ENCODE data around the gene PTPRK.

Gene PTPRK

DNA sequence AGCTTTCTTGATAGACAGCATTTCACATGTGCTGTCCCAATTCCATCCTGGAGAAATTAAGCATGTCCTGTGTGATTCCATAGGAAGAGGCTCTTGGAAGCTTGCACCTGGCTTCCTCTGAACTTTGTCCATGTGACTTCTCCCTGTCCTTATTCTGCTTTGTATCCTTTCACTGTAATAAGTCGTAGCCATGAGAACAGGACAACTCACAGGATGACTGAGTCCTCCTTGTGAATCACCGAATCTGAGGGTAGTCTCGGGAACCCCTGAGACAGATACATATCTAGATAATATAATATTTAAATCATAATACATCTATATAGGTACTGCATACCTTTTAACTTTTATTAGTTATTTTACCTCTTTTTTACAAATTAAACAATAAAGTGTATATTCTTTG is 462.9 kb downstream of the PTPRK start:
- no peak for TF ChIP-seq CTCF (IDR thresholded peaks at IDR 0.05; ENCODE audit: control insufficient read depth, insufficient read depth, low read depth, low read length, missing control alignments)
- H3K4me3 ChIP-seq (ENCODE audit: control insufficient read depth, low read depth, low read length), result no peak overlapping the region
- no peak for DNase-seq (ENCODE audit: low read depth)

- no peak overlapping the region for H3K4me3 ChIP-seq (ENCODE audit: control insufficient read depth, low read depth, low read length)
- no peak for DNase-seq (ENCODE audit: low read depth)
- TF ChIP-seq CTCF (IDR thresholded peaks at IDR 0.05; ENCODE audit: control insufficient read depth, insufficient read depth, low read depth, low read length, missing control alignments), result no peak
Measured at GRCh38 chr6:128053109-128053508, 467.3 kb downstream of the PTPRK start.

DNA sequence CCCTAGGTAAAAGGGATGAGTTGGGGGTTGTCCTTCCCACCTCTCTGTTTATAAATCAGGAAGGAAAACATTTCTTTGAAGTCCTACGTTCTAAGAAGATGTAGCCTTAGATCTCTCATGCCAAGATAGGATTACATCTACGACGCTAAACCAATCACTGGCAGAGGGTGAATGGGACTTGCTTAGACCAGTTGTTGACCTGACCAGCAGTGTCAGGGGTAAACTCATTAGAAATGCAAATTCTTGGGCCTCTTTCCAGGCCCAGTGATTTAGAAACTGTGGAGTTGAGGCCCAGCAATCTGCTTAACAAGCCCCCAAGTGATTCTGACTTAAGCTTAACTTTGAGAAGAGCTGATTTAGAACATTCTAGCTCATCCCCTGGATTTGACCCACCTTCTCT is 472.4 kb downstream of the PTPRK start:
- no peak for TF ChIP-seq CTCF (IDR thresholded peaks at IDR 0.05; ENCODE audit: control insufficient read depth, insufficient read depth, low read depth, low read length, missing control alignments)
- DNase-seq (ENCODE audit: low read depth), result no peak
- H3K4me3 ChIP-seq (ENCODE audit: control insufficient read depth, low read depth, low read length), result no peak overlapping the region

- no peak for TF ChIP-seq CTCF (IDR thresholded peaks at IDR 0.05; ENCODE audit: control insufficient read depth, insufficient read depth, low read depth, low read length, missing control alignments)
- H3K4me3 ChIP-seq (ENCODE audit: control insufficient read depth, low read depth, low read length), result no peak overlapping the region
- no peak for DNase-seq (ENCODE audit: low read depth)
Measured at GRCh38 chr6:128046033-128046432, 474.4 kb downstream of the PTPRK start.

DNA sequence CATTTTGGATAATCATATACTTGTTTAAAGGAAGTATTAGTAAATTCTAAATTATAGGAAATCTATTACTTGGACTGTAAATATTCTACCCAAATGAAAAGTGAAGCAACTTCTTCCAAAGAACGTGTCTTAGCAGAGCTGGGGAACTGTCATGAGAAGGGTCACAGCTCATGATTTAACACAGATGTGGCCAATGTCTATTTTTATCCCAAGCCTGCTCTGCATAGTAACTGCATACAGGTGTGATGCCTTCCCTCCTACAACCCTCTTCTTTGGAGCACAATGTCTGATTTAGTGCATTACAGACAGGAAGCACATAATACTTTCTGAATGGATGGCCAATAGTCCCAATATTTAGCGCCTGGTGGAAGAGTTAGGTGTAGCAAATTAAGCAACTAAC is 480.9 kb downstream of the PTPRK start:
- no peak for TF ChIP-seq CTCF (IDR thresholded peaks at IDR 0.05; ENCODE audit: control insufficient read depth, insufficient read depth, low read depth, low read length, missing control alignments)
- DNase-seq (ENCODE audit: low read depth), result no peak
- H3K4me3 ChIP-seq (ENCODE audit: control insufficient read depth, low read depth, low read length), result no peak overlapping the region

DNA sequence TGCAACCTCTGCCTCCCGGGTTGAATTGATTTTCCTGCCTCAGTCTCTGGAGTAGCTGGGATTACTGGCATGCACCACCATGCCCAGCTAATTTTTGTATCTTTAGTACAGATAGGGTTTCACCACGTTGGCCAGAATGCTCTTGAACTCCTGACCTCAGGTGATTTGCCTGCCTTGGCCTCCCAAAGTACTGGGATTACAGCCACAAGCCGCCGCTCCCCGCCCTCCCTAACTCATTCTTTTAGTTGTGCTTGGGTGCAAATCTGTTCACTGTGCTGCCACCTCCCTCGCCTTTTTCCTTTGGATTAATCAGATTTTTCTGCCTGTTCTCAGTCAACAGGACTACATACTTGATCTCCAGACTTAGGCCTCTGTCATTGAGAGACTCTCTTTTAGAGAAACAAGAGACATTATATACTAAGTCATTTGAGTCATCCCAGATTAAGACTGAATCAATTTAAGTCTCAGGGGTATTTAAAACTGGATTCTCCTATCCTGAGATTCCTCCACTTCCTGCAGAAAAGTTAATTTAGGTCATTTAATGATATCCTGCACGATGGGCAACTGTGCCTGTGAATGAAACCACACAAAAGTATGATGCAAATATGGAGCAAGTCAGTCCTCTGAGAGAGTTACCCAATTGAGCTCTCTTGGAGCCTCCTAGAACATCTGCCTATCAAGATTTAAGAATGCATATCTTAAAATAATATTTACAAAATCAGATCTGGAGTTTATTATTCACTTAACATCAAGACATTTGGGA is 483.4 kb downstream of the PTPRK start:
- DNase-seq (ENCODE audit: low read depth), result peak; percentile 27
- TF ChIP-seq CTCF (IDR thresholded peaks at IDR 0.05; ENCODE audit: control insufficient read depth, insufficient read depth, low read depth, low read length, missing control alignments), result no peak
- no peak overlapping the region for H3K4me3 ChIP-seq (ENCODE audit: control insufficient read depth, low read depth, low read length)
